MM.1S (cell line): Measurements from ENCODE around the gene SLFN5.

Experiments
- CTCF ChIP-seq: fragments of 300-600 bp; sonication (generic); IDR thresholded peaks from 2 replicates; pipeline ENCODE4 v1.5.1; 2016; ENCODE audit warnings: antibody characterized with exemption, low read length, mixed read lengths
- EZH2 ChIP-seq: fragments of 300-600 bp; sonication (generic); optimal IDR thresholded peaks from 2 replicates; pipeline ENCODE3; 2017; ENCODE audit warnings: low read depth, mild to moderate bottlenecking, antibody characterized with exemption, low read length, mixed read lengths
- EZH2phosphoT487 ChIP-seq: fragments of 300-600 bp; sonication (generic); IDR thresholded peaks from 2 replicates; pipeline ENCODE4 v1.6.1; 2018; ENCODE audit warnings: antibody characterized with exemption, low read length

DNA sequence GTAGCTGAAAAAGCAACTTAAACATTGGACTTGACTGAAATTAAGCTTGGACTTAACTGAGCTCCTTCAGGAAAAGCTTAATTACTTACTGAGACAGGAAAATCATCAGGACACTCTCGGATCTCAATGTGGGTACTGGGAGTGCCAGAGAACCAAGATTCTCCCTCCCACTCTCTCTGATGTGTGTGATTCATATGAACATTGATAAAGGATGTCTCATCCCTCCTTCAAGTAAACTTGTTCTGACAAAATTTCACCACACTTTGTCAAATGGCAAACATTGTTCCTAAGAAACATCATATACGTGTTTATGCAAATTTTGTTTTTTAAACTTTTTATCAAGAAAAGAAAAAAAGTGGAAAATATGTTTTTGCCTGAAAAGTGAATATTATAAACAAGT is 4.1 kb upstream of the SLFN5 start:
- TF ChIP-seq CTCF: no peak
- TF ChIP-seq EZH2phosphoT487: no peak
- no peak for TF ChIP-seq EZH2
